WERI-Rb-1 (cell line): ENCODE results near the gene MRPS5.
"Not testable (repeated sequence)": the region's sequence is repeated elsewhere in the genome, so short reads cannot be mapped to it uniquely, and the experiment has no call there.

Experiments
- DNase-seq: peaks from one replicate; pipeline ENCODE4 v3.0.0-alpha.2; 2020
- H3K27ac ChIP-seq: fragments of 250-450 bp; sonication (Bioruptor Pico); 2 replicates; pipeline ENCODE4 v1.5.1; 2020; ENCODE audit warnings: mild to moderate bottlenecking, moderate library complexity
- H3K27me3 ChIP-seq: fragments of 250-450 bp; sonication (Bioruptor Pico); 2 replicates; pipeline ENCODE4 v1.5.1; 2021; ENCODE audit warnings: mild to moderate bottlenecking, low read depth, moderate library complexity; ENCODE audit not compliant: insufficient read depth, severe bottlenecking
- H3K36me3 ChIP-seq: fragments of 250-450 bp; sonication (Bioruptor Pico); 2 replicates; pipeline ENCODE4 v1.5.1; 2020; ENCODE audit warnings: mild to moderate bottlenecking, moderate library complexity
- H3K4me3 ChIP-seq: 2 replicates; pipeline ENCODE4 v1.5.1; 2011; ENCODE audit warnings: low read depth, mild to moderate bottlenecking, control low read depth, low read length
- H3K9me3 ChIP-seq: fragments of 250-450 bp; sonication (Bioruptor Pico); 2 replicates; pipeline ENCODE4 v1.5.1; 2021; ENCODE audit warnings: mild to moderate bottlenecking, moderate library complexity; ENCODE audit not compliant: severe bottlenecking
- TF ChIP-seq, protein P1 (sequence below): IDR thresholded peaks from 2 replicates; pipeline ENCODE4 v1.5.1; 2011; ENCODE audit warnings: low read depth, mild to moderate bottlenecking, control low read depth, inconsistent platforms, low read length

The MRPS5 gene

DNA sequence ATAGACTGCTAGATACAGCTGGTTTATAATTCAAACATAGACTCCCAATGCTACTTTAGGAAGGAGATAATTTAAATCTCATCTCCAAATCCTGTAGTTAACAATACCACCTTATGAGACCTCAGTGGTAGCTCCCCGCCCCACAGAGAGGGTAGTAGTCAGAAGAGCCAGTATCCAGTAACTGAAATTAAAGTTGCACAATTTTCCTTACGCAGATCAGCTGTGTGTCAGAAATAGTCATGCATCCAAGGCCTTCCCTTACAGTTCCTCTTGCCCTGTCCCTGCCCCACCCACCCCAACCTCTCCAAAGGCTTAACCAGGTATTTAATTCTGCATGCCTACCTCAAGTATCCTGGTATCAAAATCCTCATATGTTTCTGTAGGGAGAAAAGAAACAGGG, 15.5 kb downstream of the MRPS5 start:
- H3K36me3 ChIP-seq, result peaks cover 68% of the 10 kb centered on the region
- DNase-seq, result no peak
- no peaks in the 10 kb centered on the region for H3K9me3 ChIP-seq
- no peak overlapping the region for H3K4me3 ChIP-seq
- H3K27me3 ChIP-seq, result no peaks in the 10 kb centered on the region
- H3K27ac ChIP-seq, result no peak overlapping the region
- TF ChIP-seq, protein P1, sequence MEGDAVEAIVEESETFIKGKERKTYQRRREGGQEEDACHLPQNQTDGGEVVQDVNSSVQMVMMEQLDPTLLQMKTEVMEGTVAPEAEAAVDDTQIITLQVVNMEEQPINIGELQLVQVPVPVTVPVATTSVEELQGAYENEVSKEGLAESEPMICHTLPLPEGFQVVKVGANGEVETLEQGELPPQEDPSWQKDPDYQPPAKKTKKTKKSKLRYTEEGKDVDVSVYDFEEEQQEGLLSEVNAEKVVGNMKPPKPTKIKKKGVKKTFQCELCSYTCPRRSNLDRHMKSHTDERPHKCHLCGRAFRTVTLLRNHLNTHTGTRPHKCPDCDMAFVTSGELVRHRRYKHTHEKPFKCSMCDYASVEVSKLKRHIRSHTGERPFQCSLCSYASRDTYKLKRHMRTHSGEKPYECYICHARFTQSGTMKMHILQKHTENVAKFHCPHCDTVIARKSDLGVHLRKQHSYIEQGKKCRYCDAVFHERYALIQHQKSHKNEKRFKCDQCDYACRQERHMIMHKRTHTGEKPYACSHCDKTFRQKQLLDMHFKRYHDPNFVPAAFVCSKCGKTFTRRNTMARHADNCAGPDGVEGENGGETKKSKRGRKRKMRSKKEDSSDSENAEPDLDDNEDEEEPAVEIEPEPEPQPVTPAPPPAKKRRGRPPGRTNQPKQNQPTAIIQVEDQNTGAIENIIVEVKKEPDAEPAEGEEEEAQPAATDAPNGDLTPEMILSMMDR, result no peak

GRCh38 chr2:95104606-95105005, 17.0 kb downstream of the MRPS5 start:
- H3K36me3 ChIP-seq, result peaks cover 68% of the 10 kb centered on the region
- DNase-seq, result no peak
- no peaks in the 10 kb centered on the region for H3K9me3 ChIP-seq
- TF ChIP-seq, protein P1, result no peak
- H3K27ac ChIP-seq, result no peak overlapping the region
- H3K27me3 ChIP-seq, result no peaks in the 10 kb centered on the region
- no peak overlapping the region for H3K4me3 ChIP-seq

DNA sequence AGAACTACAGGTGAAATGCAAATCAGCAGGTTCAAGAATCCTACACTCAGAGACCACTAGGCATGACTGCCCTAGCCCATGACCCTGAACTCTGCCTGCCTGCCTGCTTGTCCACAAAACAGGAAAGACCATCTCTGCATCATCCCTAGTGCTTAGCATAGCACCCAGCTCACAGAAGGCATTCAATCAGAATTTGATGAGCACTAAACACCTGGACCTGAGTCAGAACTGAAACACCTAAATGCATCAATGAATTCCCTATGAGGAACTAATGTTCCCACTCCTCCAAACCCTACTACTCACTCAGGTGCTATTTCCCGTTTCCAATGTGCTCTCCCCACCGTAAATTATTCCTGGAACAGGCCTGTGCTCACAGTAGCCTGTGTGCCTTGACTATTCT, 21.7 kb downstream of the MRPS5 start:
- Histone ChIP-seq H3K9me3 (peaks cover 2% of the 10 kb centered on the region), H3K4me3 (no peak overlapping the region), H3K27me3 (no peaks in the 10 kb centered on the region), H3K27ac (no peak overlapping the region), H3K36me3 (peaks cover 46% of the 10 kb centered on the region)
- no peak for DNase-seq
- TF ChIP-seq, protein P1, result no peak

DNA sequence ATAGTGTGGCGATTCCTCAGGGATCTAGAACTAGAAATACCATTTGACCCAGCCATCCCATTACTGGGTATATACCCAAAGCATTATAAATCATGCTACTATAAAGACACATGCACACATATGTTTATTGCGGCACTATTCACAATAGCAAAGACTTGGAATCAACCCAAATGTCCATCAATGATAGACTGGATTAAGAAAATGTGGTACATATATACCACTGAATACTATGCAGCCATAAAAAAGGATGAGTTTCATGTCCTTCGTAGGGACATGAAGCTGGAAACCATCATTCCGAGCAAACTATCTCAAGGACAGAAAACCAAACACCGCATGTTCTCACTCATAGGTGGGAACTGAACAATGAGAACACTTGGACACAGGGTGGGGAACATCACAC, 23.3 kb downstream of the MRPS5 start:
- not testable (repeated sequence) for H3K9me3 ChIP-seq, H3K4me3 ChIP-seq, H3K27me3 ChIP-seq, H3K27ac ChIP-seq, DNase-seq
- peaks cover 36% of the 10 kb centered on the region for H3K36me3 ChIP-seq

DNA sequence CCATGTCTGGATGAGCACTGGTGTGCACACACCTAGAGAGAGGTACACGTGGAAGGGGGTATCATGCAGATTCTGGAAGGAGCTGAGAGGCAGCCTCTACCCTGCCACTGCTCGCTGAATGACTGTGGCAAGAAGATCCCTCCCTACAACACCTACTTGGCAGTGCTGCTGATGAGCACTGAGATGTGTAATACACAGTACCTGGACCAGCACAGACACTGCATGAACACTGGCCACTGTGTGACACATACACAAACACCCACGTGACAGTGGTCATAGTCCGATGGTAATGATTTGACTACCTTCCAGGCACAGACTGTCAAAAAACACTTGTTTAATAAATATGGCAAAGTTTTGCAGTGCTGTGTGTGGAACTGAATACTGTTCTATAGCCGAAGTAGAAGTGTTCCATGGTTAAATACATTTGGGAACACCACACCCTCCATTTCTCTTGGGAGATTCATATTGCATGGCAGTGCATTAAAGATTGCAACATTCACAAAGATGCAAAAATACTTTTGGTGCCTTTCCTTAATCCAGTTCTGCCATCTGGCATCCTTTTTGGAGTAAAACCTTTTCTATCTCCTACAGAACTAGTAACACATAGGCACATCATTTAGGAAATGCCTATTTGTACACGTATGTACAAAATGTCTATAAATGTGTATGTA, 29.6 kb downstream of the MRPS5 start:
- DNase-seq, result no peak
- Histone ChIP-seq H3K27ac (no peak overlapping the region), H3K27me3 (no peaks in the 10 kb centered on the region), H3K36me3 (peaks cover 41% of the 10 kb centered on the region), H3K4me3 (no peak overlapping the region), H3K9me3 (no peaks in the 10 kb centered on the region)
- TF ChIP-seq, protein P1, result no peak

- TF ChIP-seq, protein P1, result no peak
- DNase-seq, result no peak
- Histone ChIP-seq H3K27ac (no peak overlapping the region), H3K9me3 (no peaks in the 10 kb centered on the region), H3K27me3 (no peaks in the 10 kb centered on the region), H3K36me3 (peaks cover 42% of the 10 kb centered on the region), H3K4me3 (no peak overlapping the region)
Observed at GRCh38 chr2:95087379-95087778, 34.2 kb downstream of the MRPS5 start.
